ENCODE results near the gene ESR1.

The ESR1 gene

DNA sequence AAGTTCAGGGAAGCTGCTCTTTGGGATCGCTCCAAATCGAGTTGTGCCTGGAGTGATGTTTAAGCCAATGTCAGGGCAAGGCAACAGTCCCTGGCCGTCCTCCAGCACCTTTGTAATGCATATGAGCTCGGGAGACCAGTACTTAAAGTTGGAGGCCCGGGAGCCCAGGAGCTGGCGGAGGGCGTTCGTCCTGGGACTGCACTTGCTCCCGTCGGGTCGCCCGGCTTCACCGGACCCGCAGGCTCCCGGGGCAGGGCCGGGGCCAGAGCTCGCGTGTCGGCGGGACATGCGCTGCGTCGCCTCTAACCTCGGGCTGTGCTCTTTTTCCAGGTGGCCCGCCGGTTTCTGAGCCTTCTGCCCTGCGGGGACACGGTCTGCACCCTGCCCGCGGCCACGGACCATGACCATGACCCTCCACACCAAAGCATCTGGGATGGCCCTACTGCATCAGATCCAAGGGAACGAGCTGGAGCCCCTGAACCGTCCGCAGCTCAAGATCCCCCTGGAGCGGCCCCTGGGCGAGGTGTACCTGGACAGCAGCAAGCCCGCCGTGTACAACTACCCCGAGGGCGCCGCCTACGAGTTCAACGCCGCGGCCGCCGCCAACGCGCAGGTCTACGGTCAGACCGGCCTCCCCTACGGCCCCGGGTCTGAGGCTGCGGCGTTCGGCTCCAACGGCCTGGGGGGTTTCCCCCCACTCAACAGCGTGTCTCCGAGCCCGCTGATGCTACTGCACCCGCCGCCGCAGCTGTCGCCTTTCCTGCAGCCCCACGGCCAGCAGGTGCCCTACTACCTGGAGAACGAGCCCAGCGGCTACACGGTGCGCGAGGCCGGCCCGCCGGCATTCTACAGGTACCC is at the start of gene ESR1:
Gene ESR1 (plus strand): TSS at position 170 of the 858 bp plus-strand sequence. CDS start 231 bp downstream, at position 401.
- no peak for DNase-seq

DNA sequence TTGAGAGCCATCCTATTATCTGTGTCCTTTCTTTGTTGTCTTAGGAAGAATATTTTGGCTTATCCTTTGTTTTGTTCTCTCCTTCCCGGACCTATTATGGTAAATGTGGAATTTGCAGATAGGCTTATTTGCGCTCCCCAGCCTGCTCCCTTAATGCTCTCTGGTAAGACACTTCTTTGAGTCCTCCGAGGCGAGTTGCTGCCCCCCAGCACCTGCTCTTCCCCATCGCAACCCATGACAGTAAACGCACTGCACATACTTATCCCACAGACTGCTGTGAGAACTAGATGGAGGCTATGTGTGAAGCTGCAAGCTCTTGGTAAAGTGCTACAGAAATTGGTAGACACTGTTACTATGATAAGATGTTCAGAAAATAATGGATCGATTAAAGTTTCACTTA is 47.0 kb upstream of the ESR1 start:
- no peak for DNase-seq

DNA sequence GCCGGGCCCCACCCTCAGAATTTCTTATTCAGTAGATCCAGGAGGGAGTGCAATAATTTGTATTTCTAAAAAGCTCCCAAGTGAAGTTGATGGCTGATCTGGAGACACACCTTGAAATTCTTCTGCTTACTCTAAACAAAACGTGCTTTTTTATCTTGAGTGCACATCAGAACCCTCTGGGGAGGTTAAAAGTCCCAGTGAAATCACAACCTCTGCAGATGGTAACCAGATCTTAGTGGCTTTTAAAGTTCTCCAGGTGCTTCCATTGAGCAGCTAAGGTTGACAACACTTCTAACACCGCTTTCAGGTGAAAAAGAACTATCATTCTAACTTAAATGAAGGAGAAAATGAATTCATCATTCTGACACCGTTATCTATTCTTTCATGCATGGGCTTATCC is 45.6 kb upstream of the ESR1 start:
- DNase-seq: no peak

DNA sequence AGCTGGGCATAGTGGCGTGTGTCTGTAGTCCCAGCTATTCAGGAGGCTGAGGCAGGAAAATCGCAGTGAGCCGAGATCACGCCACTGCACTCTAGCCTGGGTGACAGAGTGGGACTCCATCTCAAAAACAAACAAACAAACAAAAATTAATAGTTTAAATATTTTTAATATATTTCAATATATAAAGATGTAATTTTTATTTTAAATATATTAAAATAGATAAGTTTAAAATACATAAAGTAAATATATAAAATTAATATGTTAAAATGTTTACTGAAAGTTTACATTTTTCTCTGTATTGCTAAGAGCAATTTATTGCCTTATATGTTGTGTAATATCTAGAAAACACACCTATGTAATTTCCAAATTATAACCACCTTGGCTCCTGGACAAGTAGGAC is 44.7 kb upstream of the ESR1 start:
- no peak for DNase-seq

DNA sequence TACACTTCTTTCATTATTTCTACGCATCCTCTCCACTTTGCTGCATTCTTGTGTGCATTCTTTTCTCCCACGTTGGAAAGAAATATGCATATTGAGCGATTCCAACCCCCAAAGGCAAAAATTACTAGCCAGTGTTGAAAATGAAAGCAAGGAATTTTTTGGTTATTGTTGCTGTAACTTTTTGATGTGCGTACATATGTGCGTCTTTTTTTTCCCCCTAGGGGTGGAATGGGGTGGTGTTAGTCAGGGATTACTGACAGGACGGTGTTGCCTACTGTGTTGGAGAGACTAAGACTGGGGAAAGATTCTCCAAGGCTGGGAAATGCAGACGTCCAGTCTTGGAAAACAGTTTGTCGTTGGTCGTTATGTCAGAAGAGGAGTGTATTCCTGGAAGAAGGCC is 44.2 kb upstream of the ESR1 start:
- DNase-seq: no peak

DNA sequence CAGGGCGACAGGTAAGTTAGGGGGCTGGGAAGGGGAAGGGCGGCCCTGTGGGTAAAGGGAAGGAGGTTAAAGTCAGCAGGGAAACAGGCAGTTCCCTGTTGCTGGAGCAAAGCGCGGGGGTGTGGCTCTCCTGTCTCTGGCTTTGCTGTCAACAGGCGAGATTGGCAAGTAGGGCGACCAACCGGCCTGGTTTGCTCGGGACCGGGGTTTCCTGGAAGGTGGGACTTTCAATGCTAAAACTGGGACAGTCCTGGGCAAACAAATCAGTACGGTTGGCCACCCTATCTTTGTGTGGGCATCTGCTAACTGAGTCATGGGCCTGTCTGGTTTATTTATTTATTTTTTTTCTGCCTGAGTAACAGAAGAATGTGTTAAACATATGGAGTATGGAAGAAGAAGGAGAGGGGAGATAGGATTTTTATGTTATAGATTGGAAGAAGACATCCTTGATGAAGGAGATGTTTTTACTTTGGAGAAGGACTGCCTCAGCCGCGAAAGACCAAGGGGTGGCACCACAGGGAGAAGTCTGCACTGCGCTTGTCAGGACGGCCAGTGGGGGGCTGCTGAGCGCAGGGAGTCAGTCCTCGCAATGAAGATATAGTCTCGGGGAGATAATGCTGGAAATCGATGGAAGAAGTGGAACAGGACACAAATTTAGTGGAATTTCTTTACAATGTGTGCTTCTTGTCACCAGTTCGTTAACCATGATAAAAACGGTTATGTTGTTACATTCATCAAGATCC is 43.4 kb upstream of the ESR1 start:
- DNase-seq: no peak

DNA sequence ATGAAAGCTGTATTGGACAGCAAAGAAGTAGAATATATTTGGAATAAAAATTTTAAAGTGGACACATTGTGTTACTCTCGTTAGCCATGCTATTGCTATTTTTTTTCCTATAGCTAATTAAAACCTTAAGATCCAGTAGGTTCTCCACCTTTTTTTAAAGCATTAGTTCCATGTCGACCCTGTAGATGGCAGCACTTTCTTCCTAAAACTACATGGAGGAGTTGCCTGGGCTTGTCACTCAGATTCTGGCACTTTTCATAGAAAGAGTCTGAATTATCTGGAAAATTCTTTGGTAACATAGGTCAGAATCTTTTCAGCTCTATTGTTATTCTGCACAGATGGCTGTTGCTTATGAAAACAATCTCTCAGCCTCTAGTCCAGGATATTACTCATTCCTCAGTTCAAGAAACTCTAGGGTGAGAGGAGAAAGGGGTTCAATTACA is 42.0 kb upstream of the ESR1 start:
- no peak for DNase-seq

DNA sequence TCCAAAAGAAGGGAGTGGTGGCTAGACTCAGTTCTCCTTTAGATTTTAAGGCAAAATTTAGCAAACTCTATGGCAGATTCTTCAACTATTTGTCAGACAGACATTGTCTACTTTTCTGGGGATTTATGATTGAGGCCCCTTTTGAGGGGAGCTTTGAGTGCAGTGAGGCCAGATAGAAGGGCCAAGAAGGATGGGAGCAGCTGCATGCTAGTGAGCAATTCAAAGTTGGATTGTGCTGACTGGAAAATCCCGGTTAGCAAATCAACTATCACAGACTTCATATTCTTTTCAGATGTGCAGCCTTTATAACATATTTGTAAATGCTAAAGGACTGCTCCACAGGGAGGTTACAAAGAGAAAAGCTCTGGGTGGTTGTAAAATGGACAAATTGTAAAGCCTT is 35.0 kb upstream of the ESR1 start:
- no peak for DNase-seq

DNA sequence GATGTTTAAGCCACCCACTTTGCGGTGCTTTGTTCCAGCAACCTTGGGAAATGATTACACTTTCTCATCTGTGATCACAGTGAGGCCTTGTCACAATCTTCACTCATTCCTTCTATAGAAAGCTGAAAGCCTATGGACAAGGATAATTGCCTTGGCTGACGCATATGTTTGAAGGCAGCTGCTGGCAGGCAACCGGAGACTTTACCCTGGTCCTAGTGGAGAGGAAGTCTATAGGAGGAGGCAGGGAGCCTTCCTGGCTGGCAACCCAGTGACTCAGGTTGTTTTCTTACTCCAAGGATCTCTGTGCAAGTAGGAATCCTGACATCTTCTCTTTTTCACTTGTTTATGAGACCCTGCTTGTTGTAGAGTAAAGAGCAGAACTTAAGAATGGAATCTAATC is 34.1 kb upstream of the ESR1 start:
- no peak for DNase-seq

DNA sequence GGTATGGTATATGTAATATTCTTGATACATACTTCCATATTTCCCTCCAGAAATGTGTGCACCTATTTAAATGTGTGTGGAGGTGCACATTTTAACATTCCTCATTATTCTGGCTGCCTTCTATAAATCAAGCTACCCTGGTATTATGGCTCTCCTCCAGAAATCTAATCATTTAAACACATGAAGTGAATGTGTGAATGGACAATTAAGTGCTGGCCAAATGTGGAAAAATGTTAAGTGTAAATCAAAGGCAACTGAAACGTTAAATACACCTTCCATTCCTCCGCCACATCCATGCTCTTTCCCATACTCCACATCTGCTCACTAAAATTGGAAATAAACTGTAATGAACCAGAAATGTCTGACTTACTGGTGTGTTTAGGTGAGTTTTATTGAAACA is 24.9 kb upstream of the ESR1 start:
- DNase-seq: no peak

DNA sequence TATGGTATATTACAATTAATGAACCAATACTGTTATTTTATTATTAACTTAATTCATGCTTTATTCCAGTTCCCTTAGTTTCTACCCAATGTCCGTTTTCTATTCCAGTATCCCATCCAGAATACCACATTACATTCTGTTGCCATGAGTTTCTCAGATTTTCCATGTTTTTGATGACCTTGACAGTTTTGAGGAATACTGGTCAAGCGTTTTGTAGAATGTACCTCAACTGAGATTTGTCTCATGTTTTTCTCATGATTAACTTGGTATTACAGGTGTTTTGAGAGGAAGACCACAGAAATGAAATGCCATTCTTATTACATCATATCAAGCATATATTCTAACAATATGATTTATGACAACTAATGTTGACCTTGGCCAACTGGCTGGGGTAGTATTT is 23.8 kb upstream of the ESR1 start:
- no peak for DNase-seq

DNA sequence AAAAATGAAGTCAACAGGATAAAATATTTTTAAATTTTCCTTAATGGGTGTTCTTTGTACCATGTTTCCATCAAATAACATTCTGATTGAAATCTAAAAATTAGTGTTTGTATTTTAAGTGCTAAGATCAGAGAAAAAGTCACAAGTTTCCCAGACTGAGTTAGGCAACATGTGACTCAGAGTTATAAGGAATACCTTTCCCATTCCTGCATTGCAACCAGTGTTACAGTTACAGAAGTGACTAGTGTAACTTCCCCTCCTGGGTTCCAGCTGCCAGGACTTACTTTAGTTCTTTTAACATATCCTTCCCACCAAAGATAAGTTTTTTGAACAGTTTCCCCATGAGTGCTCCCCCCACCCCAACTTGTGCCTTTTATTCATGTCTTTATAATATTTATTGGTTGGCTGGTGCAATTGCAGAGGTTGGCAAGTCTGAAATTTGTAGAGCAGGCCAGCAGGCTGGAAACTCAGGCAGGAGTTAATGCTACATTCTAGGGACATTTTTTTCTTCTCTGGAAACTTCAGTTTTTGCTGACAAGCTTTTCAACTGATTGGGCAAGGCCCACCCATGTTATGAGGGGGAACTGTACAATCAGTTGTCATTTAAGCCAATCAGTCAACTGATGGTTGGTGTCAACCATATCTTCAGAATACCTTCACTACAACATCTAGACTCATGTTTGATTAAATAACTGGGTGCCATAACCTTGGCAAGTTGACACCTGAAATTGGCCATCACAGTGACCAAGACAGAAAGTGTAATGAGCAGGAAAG is 22.9 kb upstream of the ESR1 start:
- DNase-seq: no peak

DNA sequence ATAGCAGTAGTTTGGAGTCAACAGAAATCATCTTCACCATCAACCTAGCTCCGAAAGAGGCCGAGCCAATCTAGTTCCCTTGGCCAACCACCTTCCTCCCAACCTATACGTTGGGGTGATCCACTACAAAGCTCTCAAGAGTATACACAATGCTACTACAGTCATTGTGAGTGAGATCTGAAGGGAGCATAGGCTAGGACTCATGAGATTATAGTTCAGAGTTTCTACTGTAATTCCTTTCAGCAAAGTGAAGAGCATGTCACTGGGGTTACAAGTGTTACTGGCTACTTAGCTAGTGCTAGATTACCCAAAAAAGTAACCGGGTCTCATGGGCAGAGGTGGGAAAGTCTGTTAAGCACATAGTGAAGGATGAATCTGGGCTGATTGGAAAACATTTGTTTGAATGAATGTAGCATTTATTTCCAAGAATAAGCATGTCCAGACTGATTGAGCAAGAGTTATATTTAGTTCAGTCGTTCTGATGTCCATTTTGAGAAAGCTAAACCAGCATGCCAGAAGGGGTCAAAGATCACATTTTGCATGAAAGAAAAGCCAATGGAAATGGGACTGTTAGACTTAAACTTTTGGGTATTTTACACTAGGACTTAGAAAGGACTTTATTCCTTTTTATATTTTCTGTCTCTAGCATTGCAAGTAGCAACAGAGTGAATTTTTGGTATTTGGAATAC is 10.5 kb upstream of the ESR1 start:
- DNase-seq: no peak

DNA sequence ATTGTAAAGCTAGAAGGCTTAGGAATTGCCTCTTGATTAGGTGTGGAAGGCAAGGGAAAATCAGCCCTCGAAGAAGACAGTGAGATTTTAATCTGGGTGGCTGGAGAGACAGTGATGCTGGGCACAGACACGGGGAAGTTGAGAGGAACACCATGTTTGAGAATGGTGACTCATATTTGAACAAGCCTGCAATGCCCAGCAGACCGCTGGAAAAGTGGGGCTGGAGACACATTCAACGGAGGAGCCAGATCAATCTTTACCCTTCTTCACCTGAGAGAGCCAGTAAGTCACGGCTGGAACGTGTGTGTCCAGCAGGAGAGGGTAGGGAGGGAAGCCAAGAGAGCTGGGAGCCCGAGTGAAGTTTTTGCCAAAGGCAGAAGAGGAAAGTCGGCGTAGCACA is 3.7 kb upstream of the ESR1 start:
- no peak for DNase-seq

DNA sequence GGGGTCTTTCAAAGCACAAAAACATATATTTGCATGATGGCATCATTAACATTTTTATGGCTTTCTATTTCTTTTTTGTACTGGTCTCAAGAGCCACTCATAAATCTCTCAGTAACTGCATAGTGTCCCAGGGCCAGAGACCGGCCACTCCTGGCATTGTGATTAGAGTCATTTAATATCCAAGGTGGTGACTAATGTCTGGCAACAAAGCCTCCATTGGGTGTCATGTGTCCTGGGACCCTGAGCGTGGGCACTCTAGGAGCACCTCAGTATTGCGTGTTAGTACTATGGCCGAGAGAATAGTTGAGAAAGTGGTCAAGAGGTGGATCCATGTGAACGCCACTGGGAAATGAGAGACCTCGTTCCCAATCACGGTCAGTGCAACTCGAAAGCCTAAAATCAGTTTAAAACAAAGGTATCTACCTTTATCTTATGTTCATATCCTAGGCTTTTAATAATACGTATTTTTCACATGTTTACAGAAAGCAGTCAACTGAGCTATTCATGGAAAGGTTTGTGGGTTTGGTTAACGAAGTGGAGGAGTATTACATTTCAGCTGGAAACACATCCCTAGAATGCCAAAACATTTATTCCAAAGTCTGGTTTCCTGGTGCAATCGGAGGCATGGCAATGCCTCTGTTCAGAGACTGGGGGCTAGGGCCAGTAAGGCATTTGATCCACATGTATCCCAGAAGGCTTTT is 2.7 kb upstream of the ESR1 start:
- no peak for DNase-seq

DNA sequence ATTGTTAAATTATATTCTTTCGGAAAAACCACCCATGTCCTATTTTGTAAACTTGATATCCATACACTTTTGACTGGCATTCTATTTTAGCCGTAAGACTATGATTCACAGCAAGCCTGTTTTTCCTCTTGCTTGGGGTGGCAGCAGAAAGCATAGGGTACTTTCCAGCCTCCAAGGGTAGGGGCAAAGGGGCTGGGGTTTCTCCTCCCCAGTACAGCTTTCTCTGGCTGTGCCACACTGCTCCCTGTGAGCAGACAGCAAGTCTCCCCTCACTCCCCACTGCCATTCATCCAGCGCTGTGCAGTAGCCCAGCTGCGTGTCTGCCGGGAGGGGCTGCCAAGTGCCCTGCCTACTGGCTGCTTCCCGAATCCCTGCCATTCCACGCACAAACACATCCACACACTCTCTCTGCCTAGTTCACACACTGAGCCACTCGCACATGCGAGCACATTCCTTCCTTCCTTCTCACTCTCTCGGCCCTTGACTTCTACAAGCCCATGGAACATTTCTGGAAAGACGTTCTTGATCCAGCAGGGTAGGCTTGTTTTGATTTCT is 2.1 kb upstream of the ESR1 start:
- DNase-seq: no peak

DNA sequence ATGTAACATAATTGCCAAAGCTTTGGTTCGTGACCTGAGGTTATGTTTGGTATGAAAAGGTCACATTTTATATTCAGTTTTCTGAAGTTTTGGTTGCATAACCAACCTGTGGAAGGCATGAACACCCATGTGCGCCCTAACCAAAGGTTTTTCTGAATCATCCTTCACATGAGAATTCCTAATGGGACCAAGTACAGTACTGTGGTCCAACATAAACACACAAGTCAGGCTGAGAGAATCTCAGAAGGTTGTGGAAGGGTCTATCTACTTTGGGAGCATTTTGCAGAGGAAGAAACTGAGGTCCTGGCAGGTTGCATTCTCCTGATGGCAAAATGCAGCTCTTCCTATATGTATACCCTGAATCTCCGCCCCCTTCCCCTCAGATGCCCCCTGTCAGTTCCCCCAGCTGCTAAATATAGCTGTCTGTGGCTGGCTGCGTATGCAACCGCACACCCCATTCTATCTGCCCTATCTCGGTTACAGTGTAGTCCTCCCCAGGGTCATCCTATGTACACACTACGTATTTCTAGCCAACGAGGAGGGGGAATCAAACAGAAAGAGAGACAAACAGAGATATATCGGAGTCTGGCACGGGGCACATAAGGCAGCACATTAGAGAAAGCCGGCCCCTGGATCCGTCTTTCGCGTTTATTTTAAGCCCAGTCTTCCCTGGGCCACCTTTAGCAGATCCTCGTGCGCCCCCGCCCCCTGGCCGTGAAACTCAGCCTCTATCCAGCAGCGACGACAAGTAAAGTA is 547 bp upstream of the ESR1 start:
- DNase-seq: no peak

DNA sequence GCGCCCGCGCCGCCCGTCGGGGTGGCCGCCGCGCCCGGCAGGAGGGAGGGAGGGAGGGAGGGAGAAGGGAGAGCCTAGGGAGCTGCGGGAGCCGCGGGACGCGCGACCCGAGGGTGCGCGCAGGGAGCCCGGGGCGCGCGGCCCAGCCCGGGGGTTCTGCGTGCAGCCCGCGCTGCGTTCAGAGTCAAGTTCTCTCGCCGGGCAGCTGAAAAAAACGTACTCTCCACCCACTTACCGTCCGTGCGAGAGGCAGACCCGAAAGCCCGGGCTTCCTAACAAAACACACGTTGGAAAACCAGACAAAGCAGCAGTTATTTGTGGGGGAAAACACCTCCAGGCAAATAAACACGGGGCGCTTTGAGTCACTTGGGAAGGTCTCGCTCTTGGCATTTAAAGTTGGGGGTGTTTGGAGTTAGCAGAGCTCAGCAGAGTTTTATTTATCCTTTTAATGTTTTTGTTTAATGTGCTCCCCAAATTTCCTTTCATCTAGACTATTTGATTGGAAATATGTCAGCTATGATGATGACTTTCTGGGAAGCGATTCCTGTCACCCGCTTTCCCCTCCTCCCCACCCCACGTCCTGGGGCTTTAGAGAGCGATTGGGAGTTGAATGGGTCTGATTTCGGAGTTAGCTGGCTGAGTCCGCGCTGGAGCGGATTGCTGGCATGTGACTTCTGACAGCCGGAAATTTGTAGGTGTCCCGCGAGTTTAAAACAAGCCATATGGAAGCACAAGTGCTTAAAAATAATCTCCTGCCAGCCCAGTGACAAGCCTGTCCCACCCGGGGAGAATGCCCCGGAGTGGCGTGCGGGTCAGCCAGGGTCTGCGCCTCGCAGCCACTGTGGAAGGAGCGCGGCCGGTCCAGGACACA is 1.1 kb downstream of the ESR1 start:
- DNase-seq: no peak

DNA sequence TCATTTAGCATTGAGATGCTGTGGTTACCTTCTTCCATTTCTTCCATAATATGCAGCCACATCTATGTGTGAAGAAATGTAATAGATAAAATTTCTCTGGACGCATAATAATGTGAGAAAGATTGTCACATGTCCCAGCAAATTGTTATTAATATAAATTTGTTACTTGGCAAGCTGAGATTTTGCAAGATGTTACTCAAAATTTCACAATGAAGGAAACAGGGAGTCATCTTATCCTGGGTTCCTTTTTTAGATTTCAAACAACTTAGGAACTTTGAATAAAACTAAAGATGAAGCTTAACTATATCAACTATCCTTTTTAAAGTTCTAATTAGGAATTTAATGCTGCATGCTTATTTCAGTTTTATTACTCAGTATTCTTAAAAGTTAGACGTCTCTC is 3.6 kb downstream of the ESR1 start:
- DNase-seq: no peak

DNA sequence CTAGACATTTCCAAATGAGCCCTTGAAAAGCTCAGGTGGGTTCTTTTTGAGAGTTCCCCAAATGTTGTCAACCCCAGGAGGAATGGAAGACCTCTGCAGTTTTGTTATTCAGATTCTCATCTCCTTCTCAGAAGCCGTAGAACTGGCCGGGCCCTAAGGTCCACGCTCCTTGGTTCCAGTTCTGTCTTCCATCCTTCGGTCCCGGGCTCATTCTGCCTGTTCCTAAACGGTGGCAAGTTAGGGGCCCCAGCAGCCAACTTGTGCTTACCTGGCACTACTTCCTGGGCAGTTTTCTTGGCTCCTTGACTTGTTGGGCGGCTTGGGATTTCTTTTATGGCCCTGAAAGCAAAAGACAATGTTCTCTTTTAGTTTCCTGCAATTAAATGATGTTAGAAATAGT is 6.4 kb downstream of the ESR1 start:
- no peak for DNase-seq
